HEK293 (cell line): ENCODE results near the gene PCDH9.

ENCODE experiments used
- CTCF ChIA-PET: fragments of 350-600 bp; formaldehyde crosslinking; extraction: SDS; loops from one replicate; lab custom pipeline; 2021; ENCODE audit warnings: antibody characterized with exemption; lab: Yijun Ruan, JAX
- POLR2A ChIA-PET: fragments of 300-600 bp; formaldehyde crosslinking; extraction: SDS; loops from one replicate; lab custom pipeline; 2020; ENCODE audit warnings: antibody characterized with exemption, inconsistent platforms; lab: Yijun Ruan, JAX
- H3K27ac ChIP-seq: fragments of 200-500 bp; sonication (Bioruptor generic); 2 replicates; pipeline ENCODE4 v1.5.1; 2014; ENCODE audit warnings: low read depth, low read length, control low read depth, inconsistent platforms; ENCODE audit errors: extremely low read depth
- H3K36me3 ChIP-seq, 2 experiments: fragments of 200-500 bp in 1 of 2; sonication (Bioruptor generic) in 1 of 2; 1 replicate in 1 of 2; 2 replicates in 1 of 2; pipeline ENCODE4 v1.5.1; 2014 to 2017; ENCODE audit warnings: inconsistent platforms in 2 of 2, low read length in 2 of 2; ENCODE audit not compliant: control insufficient read depth in 2 of 2, insufficient read depth in 1 of 2
- H3K4me1 ChIP-seq: fragments of 200-500 bp; sonication (Bioruptor generic); 2 replicates; pipeline ENCODE4 v1.5.1; 2014; ENCODE audit warnings: mild to moderate bottlenecking, low read length, inconsistent platforms; ENCODE audit not compliant: control insufficient read depth, insufficient read depth
- H3K4me3 ChIP-seq: 2 replicates; pipeline ENCODE4 v1.5.1; 2011; ENCODE audit warnings: low read depth, mild to moderate bottlenecking, control low read depth, low read length, moderate library complexity
- H3K9me3 ChIP-seq: fragments of 200-500 bp; sonication (Bioruptor generic); 2 replicates; pipeline ENCODE4 v1.5.1; 2014; ENCODE audit warnings: low read depth, low read length, inconsistent platforms; ENCODE audit not compliant: control insufficient read depth, insufficient read depth
- ELK4 ChIP-seq: IDR thresholded peaks from 2 replicates; pipeline ENCODE4 v1.6.1; 2011; ENCODE audit warnings: mild to moderate bottlenecking, low read depth, low read length, borderline replicate concordance
- KLF10 ChIP-seq: fragments of 450-650 bp; IDR thresholded peaks from 2 replicates; pipeline ENCODE4 v1.5.1; 2018; ENCODE audit warnings: missing biosample characterization, mild to moderate bottlenecking, missing genetic modification characterization
- KLF7 ChIP-seq: fragments of 450-650 bp; formaldehyde crosslinking; IDR thresholded peaks from 2 replicates; pipeline ENCODE4 v1.5.1; 2016; ENCODE audit warnings: missing biosample characterization, missing genetic modification characterization, borderline replicate concordance
- OSR2 ChIP-seq: fragments of 450-650 bp; formaldehyde crosslinking; IDR thresholded peaks from 2 replicates; pipeline ENCODE4 v1.5.1; 2016; ENCODE audit warnings: missing biosample characterization, missing genetic modification characterization
- PRDM6 ChIP-seq: fragments of 450-650 bp; formaldehyde crosslinking; IDR thresholded peaks from 2 replicates; pipeline ENCODE4 v1.5.1; 2017; ENCODE audit warnings: missing biosample characterization, missing genetic modification characterization
- SP2 ChIP-seq: fragments of 450-650 bp; formaldehyde crosslinking; IDR thresholded peaks from 2 replicates; pipeline ENCODE4 v1.5.1; 2016; ENCODE audit warnings: missing biosample characterization, missing genetic modification characterization
- SP7 ChIP-seq: fragments of 450-650 bp; formaldehyde crosslinking; IDR thresholded peaks from 2 replicates; pipeline ENCODE4 v1.5.1; 2016; ENCODE audit warnings: missing biosample characterization, missing genetic modification characterization
- WT1 ChIP-seq: fragments of 450-650 bp; formaldehyde crosslinking; IDR thresholded peaks from 2 replicates; pipeline ENCODE4 v1.5.1; 2016; ENCODE audit warnings: missing biosample characterization, missing genetic modification characterization
- ZBTB1 ChIP-seq: fragments of 450-650 bp; formaldehyde crosslinking; IDR thresholded peaks from 2 replicates; pipeline ENCODE4 v1.5.1; 2016; ENCODE audit warnings: missing biosample characterization, missing genetic modification characterization
- ZBTB10 ChIP-seq: fragments of 450-650 bp; formaldehyde crosslinking; IDR thresholded peaks from 2 replicates; pipeline ENCODE4 v1.5.1; 2016; ENCODE audit warnings: missing biosample characterization, missing genetic modification characterization
- ZBTB11 ChIP-seq: fragments of 450-650 bp; formaldehyde crosslinking; conservative IDR thresholded peaks from 2 replicates; pipeline ENCODE4 v1.5.1; 2016; ENCODE audit warnings: low read depth, missing biosample characterization, missing genetic modification characterization
- ZNF248 ChIP-seq: fragments of 450-650 bp; formaldehyde crosslinking; IDR thresholded peaks from 2 replicates; pipeline ENCODE4 v1.5.1; 2017; ENCODE audit warnings: missing biosample characterization, missing genetic modification characterization
- ZNF366 ChIP-seq: fragments of 450-650 bp; formaldehyde crosslinking; conservative IDR thresholded peaks from 2 replicates; pipeline ENCODE4 v1.5.1; 2016; ENCODE audit warnings: missing biosample characterization, missing genetic modification characterization
- ZNF391 ChIP-seq: fragments of 450-650 bp; formaldehyde crosslinking; IDR thresholded peaks from 2 replicates; pipeline ENCODE4 v1.5.1; 2016; ENCODE audit warnings: low read depth, missing biosample characterization, missing genetic modification characterization, borderline replicate concordance
- ZNF416 ChIP-seq: fragments of 450-650 bp; formaldehyde crosslinking; IDR thresholded peaks from 2 replicates; pipeline ENCODE4 v1.5.1; 2016; ENCODE audit warnings: missing biosample characterization, missing genetic modification characterization
- ZNF629 ChIP-seq: fragments of 450-650 bp; formaldehyde crosslinking; IDR thresholded peaks from 2 replicates; pipeline ENCODE4 v1.5.1; 2017; ENCODE audit warnings: missing biosample characterization, missing genetic modification characterization
- ZNF701 ChIP-seq: fragments of 450-650 bp; formaldehyde crosslinking; IDR thresholded peaks from 2 replicates; pipeline ENCODE4 v1.5.1; 2016; ENCODE audit warnings: missing biosample characterization, missing genetic modification characterization
- ZSCAN23 ChIP-seq: fragments of 450-650 bp; formaldehyde crosslinking; IDR thresholded peaks from 2 replicates; pipeline ENCODE4 v1.5.1; 2016; ENCODE audit warnings: missing biosample characterization, missing genetic modification characterization
- TF ChIP-seq, protein P1 (sequence below): fragments of 450-650 bp; formaldehyde crosslinking; IDR thresholded peaks from 2 replicates; pipeline ENCODE4 v1.5.1; 2016; ENCODE audit warnings: missing biosample characterization, missing genetic modification characterization

PCDH9 gene

GRCh38 chr13:66663711-66664110, 566.4 kb downstream of the PCDH9 start:
- ChIA-PET CTCF (no interaction called here), POLR2A (no interaction called here)
- Histone ChIP-seq H3K36me3 (no peaks in the 10 kb centered on the region), H3K4me3 (no peak overlapping the region), H3K9me3 (no peaks in the 10 kb centered on the region), H3K27ac (no peak overlapping the region), H3K4me1 (no peaks in the 10 kb centered on the region)
- TF ChIP-seq ELK4, result 0 out of 2 replicates have a peak, but pooled peaks have one; percentile 15
- no peak for TF ChIP-seq ZNF629

DNA sequence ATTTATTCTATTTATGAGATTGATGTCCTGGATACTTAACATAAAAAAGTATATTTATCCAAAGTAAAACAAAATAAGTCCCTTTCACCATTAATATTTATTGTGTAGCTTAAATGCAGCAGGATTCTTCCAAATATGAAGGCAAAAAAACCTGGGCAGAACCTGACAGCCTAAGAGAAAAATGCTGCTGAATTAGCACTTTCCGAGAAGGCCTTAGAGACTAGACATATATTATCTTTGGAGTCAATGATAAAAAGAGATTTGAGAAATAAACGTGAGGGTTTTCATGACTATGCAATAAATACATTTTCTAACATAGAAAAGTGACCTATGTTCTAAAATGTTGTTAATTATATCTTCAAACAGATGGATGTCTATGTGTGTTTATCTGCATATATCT, 566.9 kb downstream of the PCDH9 start:
- CTCF ChIA-PET, result no interaction called here
- H3K27ac ChIP-seq, result no peak overlapping the region
- H3K9me3 ChIP-seq, result no peaks in the 10 kb centered on the region
- H3K4me3 ChIP-seq, result no peak overlapping the region
- no peaks in the 10 kb centered on the region for H3K4me1 ChIP-seq
- no peak for TF ChIP-seq ZBTB10 (tag by site-specific recombination)
- 0 out of 2 replicates have a peak, but pooled peaks have one; percentile 55 for TF ChIP-seq ELK4
- TF ChIP-seq, all 188 proteins: peak for 1
- POLR2A ChIA-PET, result no interaction called here
- H3K36me3 ChIP-seq, result no peaks in the 10 kb centered on the region

GRCh38 chr13:66661336-66661735, 568.8 kb downstream of the PCDH9 start:
- no peak overlapping the region for H3K27ac ChIP-seq
- H3K36me3 ChIP-seq, result no peaks in the 10 kb centered on the region
- no peaks in the 10 kb centered on the region for H3K4me1 ChIP-seq
- no peak overlapping the region for H3K4me3 ChIP-seq
- POLR2A ChIA-PET, result no interaction called here
- no peaks in the 10 kb centered on the region for H3K9me3 ChIP-seq
- CTCF ChIA-PET, result no interaction called here
- TF ChIP-seq KLF10 (0 out of 2 replicates have a peak, but pooled peaks have one; percentile 32), OSR2 (tag by site-specific recombination) (peak; percentile 60; the same call in 1 of the 2 replicates), SP2 (no peak), ZNF701 (tag by site-specific recombination) (no peak), ZNF366 (peak; percentile 40; the same call in 1 of the 2 replicates), WT1 (tag by site-specific recombination) (no peak), ZNF629 (peak; percentile 74), ZNF248 (tag by site-specific recombination) (no peak), ZNF391 (tag by site-specific recombination) (no peak), ZSCAN23 (0 out of 2 replicates have a peak, but pooled peaks have one; percentile 82), ZBTB11 (tag by site-specific recombination) (no peak), ZNF416 (tag by site-specific recombination) (no peak), KLF7 (tag by site-specific recombination) (no peak), ZBTB1 (no peak), SP7 (tag by site-specific recombination) (peak; percentile 29; the same call in 1 of the 2 replicates), PRDM6 (peak; percentile 51; the same call in 1 of the 2 replicates)
- TF ChIP-seq, protein P1, sequence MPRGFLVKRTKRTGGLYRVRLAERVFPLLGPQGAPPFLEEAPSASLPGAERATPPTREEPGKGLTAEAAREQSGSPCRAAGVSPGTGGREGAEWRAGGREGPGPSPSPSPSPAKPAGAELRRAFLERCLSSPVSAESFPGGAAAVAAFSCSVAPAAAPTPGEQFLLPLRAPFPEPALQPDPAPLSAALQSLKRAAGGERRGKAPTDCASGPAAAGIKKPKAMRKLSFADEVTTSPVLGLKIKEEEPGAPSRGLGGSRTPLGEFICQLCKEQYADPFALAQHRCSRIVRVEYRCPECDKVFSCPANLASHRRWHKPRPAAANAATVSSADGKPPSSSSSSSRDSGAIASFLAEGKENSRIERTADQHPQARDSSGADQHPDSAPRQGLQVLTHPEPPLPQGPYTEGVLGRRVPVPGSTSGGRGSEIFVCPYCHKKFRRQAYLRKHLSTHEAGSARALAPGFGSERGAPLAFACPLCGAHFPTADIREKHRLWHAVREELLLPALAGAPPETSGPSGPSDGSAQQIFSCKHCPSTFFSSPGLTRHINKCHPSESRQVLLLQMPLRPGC (tag by site-specific recombination), result 0 out of 2 replicates have a peak, but pooled peaks have one; percentile 33
